Measurements from ENCODE around the gene ANKLE2. TPM values are rescaled to one million over a fixed set of nuclear protein-coding genes. Genes with fewer than 3 reads are reported as not detected.

Gene ANKLE2
- total RNA-seq, 1 experiment from 2014 or later, result 80.3 TPM

DNA sequence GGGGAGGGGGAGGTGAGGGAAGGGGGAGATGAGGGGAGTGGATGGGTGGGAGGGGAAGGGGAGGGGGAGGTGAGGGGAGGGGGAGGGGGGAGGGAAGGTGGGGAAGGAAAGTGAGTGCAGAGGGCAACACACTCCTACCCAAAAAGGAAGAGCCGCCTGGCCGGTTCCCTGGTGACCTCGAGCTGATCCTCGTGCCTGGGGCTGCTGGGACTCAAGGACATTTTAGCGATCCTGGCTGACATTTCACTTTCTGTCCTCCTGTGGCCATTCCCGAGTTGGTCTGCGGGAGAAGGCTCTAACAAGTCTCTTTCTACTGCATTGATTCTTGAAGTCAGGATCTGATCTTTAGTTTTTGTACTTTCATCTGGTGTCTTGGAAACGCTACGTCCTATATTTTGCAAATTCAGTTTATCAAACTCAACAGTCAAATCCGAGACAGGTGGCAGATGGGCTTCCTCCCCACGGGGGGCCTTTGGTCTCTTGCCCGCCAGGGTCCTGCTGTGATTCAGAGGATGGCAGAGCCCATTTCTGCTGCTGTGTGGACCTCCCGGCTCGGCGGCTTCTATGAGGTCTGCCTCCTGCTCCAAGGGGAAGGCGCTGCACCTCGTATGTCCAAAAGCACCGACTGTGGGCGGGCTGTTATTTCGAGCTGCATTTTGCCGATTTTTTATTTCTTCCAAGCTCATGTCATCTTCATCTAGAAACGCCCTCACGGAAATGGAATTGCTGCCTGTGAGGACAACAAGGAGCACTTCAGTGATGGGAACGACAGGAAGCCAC, 31.9 kb downstream of the ANKLE2 start:
- no peak overlapping the region for H2BK120ac ChIP-seq (ENCODE audit: low read depth, low read length, poor library complexity, severe bottlenecking)
- H3K14ac ChIP-seq (ENCODE audit: insufficient read depth, low read length), result no peak overlapping the region
- H3T11ph ChIP-seq (ENCODE audit: low read length), result no peak overlapping the region
- no peaks in the 10 kb centered on the region for H3K79me1 ChIP-seq (ENCODE audit: insufficient read depth, low read depth, low read length, poor library complexity, severe bottlenecking)
- H3K4me3 Mint-ChIP-seq, result no peak overlapping the region
- H3K9me3 Mint-ChIP-seq, result peaks cover 13 to 16% of the 10 kb centered on the region in 2 experiments
- no peak overlapping the region for H2BK15ac ChIP-seq (ENCODE audit: low read depth, low read length)
- H3K27ac ChIP-seq (ENCODE audit: insufficient read length, low read depth, low read length), result no peak overlapping the region
- H2AK5ac ChIP-seq (ENCODE audit: insufficient read length, low read length), result no peak overlapping the region
- WGBS (ENCODE audit: extremely low coverage, insufficient read length, low lambda C conversion rate), result no CpG with 5 or more reads among the region's 24 CpGs
- H2AFZ ChIP-seq (ENCODE audit: low read length), result no peak overlapping the region
- H3K23me2 ChIP-seq (ENCODE audit: insufficient read length, low read depth, low read length, poor library complexity, severe bottlenecking), result no peaks in the 10 kb centered on the region
- no peaks in the 10 kb centered on the region for H3K9me3 ChIP-seq (ENCODE audit: control insufficient read depth, low read depth, low read length)
- no peak overlapping the region for H4K91ac ChIP-seq (ENCODE audit: insufficient read length, low read depth, low read length)
- no peaks in the 10 kb centered on the region for H3K27me3 ChIP-seq (ENCODE audit: insufficient read depth, low read length)
- TF ChIP-seq, protein P1, sequence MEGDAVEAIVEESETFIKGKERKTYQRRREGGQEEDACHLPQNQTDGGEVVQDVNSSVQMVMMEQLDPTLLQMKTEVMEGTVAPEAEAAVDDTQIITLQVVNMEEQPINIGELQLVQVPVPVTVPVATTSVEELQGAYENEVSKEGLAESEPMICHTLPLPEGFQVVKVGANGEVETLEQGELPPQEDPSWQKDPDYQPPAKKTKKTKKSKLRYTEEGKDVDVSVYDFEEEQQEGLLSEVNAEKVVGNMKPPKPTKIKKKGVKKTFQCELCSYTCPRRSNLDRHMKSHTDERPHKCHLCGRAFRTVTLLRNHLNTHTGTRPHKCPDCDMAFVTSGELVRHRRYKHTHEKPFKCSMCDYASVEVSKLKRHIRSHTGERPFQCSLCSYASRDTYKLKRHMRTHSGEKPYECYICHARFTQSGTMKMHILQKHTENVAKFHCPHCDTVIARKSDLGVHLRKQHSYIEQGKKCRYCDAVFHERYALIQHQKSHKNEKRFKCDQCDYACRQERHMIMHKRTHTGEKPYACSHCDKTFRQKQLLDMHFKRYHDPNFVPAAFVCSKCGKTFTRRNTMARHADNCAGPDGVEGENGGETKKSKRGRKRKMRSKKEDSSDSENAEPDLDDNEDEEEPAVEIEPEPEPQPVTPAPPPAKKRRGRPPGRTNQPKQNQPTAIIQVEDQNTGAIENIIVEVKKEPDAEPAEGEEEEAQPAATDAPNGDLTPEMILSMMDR (conservative IDR thresholded peaks at IDR 0.05), result no peak
- no peaks in the 10 kb centered on the region for H4K20me1 ChIP-seq (ENCODE audit: control insufficient read depth, insufficient read depth, insufficient read length)
- no peak overlapping the region for H3K4me2 ChIP-seq (ENCODE audit: insufficient read depth, insufficient read length, low read length)
- H4K8ac ChIP-seq (replicated peaks; ENCODE audit: insufficient read length, low read depth, low read length), result no peak overlapping the region
- no peak overlapping the region for H3K4ac ChIP-seq (ENCODE audit: low read depth, low read length)
- H4K5ac ChIP-seq (ENCODE audit: insufficient read length, low read depth, low read length), result no peak overlapping the region
- H3K4me1 Mint-ChIP-seq, result no peaks in the 10 kb centered on the region
- H3K18ac ChIP-seq (ENCODE audit: insufficient read length, low read depth, low read length), result no peak overlapping the region
- no peaks in the 10 kb centered on the region for H3K27me3 Mint-ChIP-seq (ENCODE audit: low read depth)
- no peak overlapping the region for H3K23ac ChIP-seq (ENCODE audit: insufficient read length, low read depth, low read length)
- DNase-seq, result no peak
- no peak overlapping the region for H3K56ac ChIP-seq (ENCODE audit: insufficient read length, low read depth, low read length)
- peaks cover 85 to 96% (median 95%) of the 10 kb centered on the region in 3 experiments for H3K36me3 Mint-ChIP-seq (ENCODE audit: insufficient read depth in 1 of 3, low read depth in 3 of 3)
- no peak overlapping the region for H2BK20ac ChIP-seq (ENCODE audit: low read depth, low read length, poor library complexity, severe bottlenecking)
- no peak overlapping the region for H2BK12ac ChIP-seq (ENCODE audit: insufficient read length, low read depth, low read length)
- peak overlapping the region; percentile 53 to 72 (median 63); a peak in 4 of 7 replicates for H3K27ac Mint-ChIP-seq
- no peaks in the 10 kb centered on the region for H3K79me2 ChIP-seq (ENCODE audit: insufficient read depth, low read length)
- H3K4me1 ChIP-seq (ENCODE audit: insufficient read depth, low read length), result no peaks in the 10 kb centered on the region
- no peak overlapping the region for H2BK5ac ChIP-seq (ENCODE audit: insufficient read length, low read length)
- no peak overlapping the region for H3K9ac ChIP-seq (ENCODE audit: extremely low read depth, insufficient read length, low read length)
